Kidney epithelial cell (primary cell): ENCODE results near the gene RGPD8. TPM values are rescaled to one million over a fixed set of nuclear protein-coding genes. Genes with fewer than 3 reads are reported as not detected.
"Not testable (repeated sequence)": the region's sequence is repeated elsewhere in the genome, so short reads cannot be mapped to it uniquely, and the experiment has no call there.

Experiments used
- DNase-seq: peaks from one replicate; pipeline ENCODE4 v3.0.0-alpha.2; 2010; ENCODE audit warnings: low read depth
- H3K27me3 ChIP-seq: 2 replicates; pipeline ENCODE4 v1.6.0; 2011; ENCODE audit warnings: low read length; ENCODE audit not compliant: control insufficient read depth, insufficient read depth
- H3K36me3 ChIP-seq: 2 replicates; pipeline ENCODE4 v1.5.1; 2011; ENCODE audit warnings: low read length; ENCODE audit not compliant: control insufficient read depth, insufficient read depth
- H3K4me3 ChIP-seq: 2 replicates; pipeline ENCODE4 v1.5.1; 2011; ENCODE audit warnings: low read depth, mild to moderate bottlenecking, control low read depth, low read length
- CTCF ChIP-seq: IDR thresholded peaks from 2 replicates; pipeline ENCODE4 v1.5.1; 2011; ENCODE audit warnings: mild to moderate bottlenecking, moderate library complexity, low read length, control low read depth, inconsistent platforms; ENCODE audit not compliant: insufficient read depth, poor library complexity, severe bottlenecking
- total RNA-seq: library from RNA; depleted of rRNA; stranded (reverse); fragments of >200 nt; gene quantifications from 2 replicates; pipeline ENCODE4 v1.2.3, GENCODE V29; 2015

RGPD8 gene
- total RNA-seq, 1 donor from 2014 or later = 6.5 TPM

- TF ChIP-seq CTCF = no peak
- H3K4me3 ChIP-seq = no peak overlapping the region
- no peak for DNase-seq
- H3K27me3 ChIP-seq = no peaks in the 10 kb centered on the region
- H3K36me3 ChIP-seq = no peaks in the 10 kb centered on the region
Observed at GRCh38 chr2:112463256-112463655, 29.8 kb upstream of the RGPD8 start.

- no peaks in the 10 kb centered on the region for H3K36me3 ChIP-seq
- DNase-seq = no peak
- no peak overlapping the region for H3K4me3 ChIP-seq
- TF ChIP-seq CTCF = no peak
- H3K27me3 ChIP-seq = no peaks in the 10 kb centered on the region
Observed at GRCh38 chr2:112462178-112462577, 28.7 kb upstream of the RGPD8 start.

- no peak overlapping the region for H3K4me3 ChIP-seq
- DNase-seq = no peak
- TF ChIP-seq CTCF = no peak
- H3K27me3 ChIP-seq = no peaks in the 10 kb centered on the region
- H3K36me3 ChIP-seq = no peaks in the 10 kb centered on the region
Observed at GRCh38 chr2:112459372-112459771, 25.9 kb upstream of the RGPD8 start.

- no peaks in the 10 kb centered on the region for H3K36me3 ChIP-seq
- no peak for DNase-seq
- no peaks in the 10 kb centered on the region for H3K27me3 ChIP-seq
- no peak for TF ChIP-seq CTCF
- no peak overlapping the region for H3K4me3 ChIP-seq
Observed at GRCh38 chr2:112454586-112454985, 21.1 kb upstream of the RGPD8 start.

GRCh38 chr2:112451317-112451716 lies 17.9 kb upstream of the RGPD8 start:
- no peak for TF ChIP-seq CTCF
- no peak for DNase-seq
- H3K36me3 ChIP-seq = no peaks in the 10 kb centered on the region
- no peaks in the 10 kb centered on the region for H3K27me3 ChIP-seq
- H3K4me3 ChIP-seq = no peak overlapping the region

- no peaks in the 10 kb centered on the region for H3K27me3 ChIP-seq
- no peak for DNase-seq
- no peaks in the 10 kb centered on the region for H3K36me3 ChIP-seq
- H3K4me3 ChIP-seq = no peak overlapping the region
- TF ChIP-seq CTCF = no peak
Observed at GRCh38 chr2:112449854-112450253, 16.4 kb upstream of the RGPD8 start.

GRCh38 chr2:112444256-112444655 lies 10.8 kb upstream of the RGPD8 start:
- not testable (repeated sequence) for H3K4me3 ChIP-seq, DNase-seq, H3K27me3 ChIP-seq, H3K36me3 ChIP-seq

GRCh38 chr2:112438603-112439261 lies 5.3 kb upstream of the RGPD8 start:
- DNase-seq, H3K4me3 ChIP-seq, H3K27me3 ChIP-seq, H3K36me3 ChIP-seq: not testable (repeated sequence)

GRCh38 chr2:112437405-112437831 lies 4.0 kb upstream of the RGPD8 start:
- not testable (repeated sequence) for H3K27me3 ChIP-seq, H3K36me3 ChIP-seq, H3K4me3 ChIP-seq, DNase-seq
